ENCODE measurements around the gene RERE.
"Not testable (repeated sequence)": the region's sequence is repeated elsewhere in the genome, so short reads cannot be mapped to it uniquely, and the experiment has no call there.

Gene RERE

DNA sequence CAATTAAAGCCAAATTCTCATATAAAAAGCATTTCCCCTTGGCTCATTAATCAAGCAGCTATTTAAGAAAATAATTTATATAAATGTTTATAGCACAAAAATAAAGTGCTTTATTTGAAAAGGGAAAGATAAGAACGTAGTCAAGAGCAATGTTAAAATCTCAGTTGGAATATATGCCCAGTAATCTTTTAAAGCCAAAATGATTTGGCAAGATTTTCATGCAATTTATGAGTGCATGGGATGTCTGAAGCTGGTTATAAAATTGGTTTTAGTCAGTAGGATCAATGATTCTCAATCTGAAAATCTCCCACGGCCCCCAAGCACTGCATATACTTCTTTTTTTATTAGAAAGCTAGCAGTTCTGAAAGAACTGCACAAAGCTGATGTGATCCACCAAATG is 188.8 kb downstream of the RERE start:
- intact Hi-C loops (cut with DNase I), result no loop called here
- no peak for DNase-seq

DNA sequence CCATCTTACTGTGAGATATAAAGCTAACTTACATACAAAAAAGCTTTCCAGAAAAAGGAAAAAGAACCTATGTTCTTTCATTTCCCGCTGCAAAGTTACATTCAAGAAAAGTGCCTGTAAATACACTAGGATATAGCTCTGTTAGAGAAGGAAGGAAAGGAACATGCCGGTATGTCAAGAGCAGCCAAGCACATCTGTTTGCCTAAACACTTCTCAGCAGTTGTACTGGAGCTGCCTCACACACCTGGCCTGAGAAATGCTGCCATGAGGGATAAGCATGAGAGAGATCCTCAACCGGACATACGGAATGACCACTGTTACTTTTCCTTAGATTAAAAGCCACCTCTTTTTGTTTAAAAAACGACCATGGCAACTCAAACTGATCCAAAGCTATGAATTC is 189.7 kb downstream of the RERE start:
- no peak for DNase-seq
- intact Hi-C loops (cut with DNase I), result no loop called here

DNA sequence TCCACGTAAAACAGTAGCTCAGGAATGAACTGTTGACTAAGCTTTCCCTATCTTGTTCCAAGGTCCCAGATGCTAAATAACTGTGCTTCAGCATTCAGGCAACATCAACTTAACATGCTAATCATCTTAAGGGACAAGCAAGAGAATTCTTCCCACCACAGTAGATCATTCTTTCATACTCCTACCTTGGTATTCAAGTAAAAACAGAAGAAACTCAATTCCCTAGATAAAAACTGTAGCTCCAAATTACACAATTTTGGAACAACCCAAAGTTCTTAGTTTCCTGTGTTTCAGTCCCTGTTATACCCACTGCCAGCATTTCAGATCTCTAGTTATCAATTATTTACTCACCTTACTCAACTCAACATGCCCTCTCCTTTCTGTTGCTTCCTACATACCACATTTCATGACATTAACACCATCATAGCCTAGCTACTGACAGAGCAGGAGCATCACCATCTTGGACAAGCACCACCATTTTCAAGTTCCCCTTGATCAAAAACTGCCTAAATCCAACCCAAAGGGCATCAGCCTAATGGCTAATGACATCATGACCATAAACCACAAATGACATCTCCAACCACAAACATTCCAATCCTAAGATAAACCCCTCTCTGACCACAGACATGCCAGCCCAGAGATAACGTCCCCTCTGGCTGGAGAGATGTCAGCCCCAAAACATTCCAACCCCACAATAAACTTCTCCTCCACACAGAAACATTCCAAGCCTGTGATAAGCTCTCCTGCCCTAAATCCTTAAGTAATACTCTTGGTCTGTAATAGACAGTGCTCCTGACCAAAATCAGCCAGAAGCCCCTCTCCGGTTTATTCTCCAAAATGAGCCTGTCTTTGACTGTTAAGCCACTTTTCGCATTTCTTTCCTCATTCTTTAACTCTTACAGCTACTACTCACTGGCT is 191.2 kb downstream of the RERE start:
- no peak for DNase-seq
- intact Hi-C loops (cut with DNase I), result no loop called here

DNA sequence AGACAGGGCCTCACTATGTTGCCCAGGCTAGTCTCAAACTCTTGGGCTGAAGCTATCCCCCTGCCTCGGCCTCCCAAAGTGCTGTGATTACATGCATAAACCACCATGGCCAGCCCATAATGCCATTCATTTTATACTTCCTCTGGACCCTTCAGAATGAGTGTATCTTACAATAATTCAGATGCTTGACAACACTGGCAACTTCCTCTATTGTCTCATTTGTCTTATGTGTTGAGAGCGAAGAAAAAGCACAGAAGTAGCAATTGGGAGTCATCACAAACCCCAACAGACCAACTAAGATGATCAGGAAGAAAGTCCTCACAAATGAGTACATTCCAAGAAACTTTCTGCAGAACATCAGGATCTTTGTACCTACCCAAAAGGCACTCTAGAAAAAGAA is 191.9 kb downstream of the RERE start:
- intact Hi-C loops (cut with DNase I), result no loop called here
- no peak for DNase-seq

GRCh38 chr1:8623651-8624192 is 193.7 kb downstream of the RERE start:
- intact Hi-C loops (cut with DNase I); DNase-seq: not testable (repeated sequence)

DNA sequence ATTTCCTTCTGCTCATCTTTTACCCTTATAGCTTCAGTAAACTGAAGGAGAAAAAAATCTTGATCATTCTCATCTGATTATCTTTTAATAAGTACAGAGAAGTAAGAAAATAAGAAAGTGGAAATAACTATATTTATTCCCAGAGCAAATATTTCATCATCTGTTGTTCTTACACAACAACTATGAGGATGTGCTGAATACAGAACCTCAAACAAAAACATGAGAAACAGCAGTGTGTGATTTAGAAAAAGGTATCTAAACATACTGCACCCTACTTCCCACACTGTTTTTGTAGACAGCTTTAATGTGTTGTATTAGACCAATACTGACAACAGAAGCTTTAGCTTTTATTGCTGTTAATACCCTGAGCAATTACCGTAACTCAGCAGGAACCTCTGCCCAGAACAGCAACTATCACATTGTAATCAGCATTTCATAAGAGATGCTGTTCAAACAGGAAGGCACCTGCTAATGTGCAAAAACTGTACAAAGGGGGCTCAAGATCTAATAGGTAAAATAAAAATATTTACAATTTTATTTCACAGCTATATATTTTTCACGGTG is 195.6 kb downstream of the RERE start:
- intact Hi-C loops (cut with DNase I); DNase-seq: not testable (repeated sequence)

- DNase-seq; intact Hi-C loops (cut with DNase I): not testable (repeated sequence)
Observed at GRCh38 chr1:8621034-8621582, 196.3 kb downstream of the RERE start.

- DNase-seq; intact Hi-C loops (cut with DNase I): not testable (repeated sequence)
Observed at GRCh38 chr1:8619917-8620502, 197.4 kb downstream of the RERE start.

DNA sequence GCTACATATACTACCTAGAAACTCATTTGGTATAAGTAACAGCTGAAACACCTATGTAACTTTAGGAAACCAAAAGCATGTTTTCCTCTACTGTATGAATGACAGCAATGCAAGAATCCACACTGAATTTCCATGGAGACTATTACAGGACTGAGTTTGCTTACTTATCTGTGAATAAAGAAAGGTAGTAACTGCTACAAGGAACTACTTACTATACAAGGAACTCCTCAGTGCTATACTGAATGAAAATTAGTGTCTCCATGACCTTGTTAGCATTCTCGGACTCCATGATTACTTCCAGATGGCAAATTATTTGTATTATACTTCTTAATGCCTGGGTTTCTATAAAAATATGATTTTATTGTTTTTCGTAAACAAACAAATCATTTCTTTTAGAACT is 198.0 kb downstream of the RERE start:
- DNase-seq; intact Hi-C loops (cut with DNase I): not testable (repeated sequence)

GRCh38 chr1:8616791-8617190 is 200.6 kb downstream of the RERE start:
- DNase-seq; intact Hi-C loops (cut with DNase I): not testable (repeated sequence)

DNA sequence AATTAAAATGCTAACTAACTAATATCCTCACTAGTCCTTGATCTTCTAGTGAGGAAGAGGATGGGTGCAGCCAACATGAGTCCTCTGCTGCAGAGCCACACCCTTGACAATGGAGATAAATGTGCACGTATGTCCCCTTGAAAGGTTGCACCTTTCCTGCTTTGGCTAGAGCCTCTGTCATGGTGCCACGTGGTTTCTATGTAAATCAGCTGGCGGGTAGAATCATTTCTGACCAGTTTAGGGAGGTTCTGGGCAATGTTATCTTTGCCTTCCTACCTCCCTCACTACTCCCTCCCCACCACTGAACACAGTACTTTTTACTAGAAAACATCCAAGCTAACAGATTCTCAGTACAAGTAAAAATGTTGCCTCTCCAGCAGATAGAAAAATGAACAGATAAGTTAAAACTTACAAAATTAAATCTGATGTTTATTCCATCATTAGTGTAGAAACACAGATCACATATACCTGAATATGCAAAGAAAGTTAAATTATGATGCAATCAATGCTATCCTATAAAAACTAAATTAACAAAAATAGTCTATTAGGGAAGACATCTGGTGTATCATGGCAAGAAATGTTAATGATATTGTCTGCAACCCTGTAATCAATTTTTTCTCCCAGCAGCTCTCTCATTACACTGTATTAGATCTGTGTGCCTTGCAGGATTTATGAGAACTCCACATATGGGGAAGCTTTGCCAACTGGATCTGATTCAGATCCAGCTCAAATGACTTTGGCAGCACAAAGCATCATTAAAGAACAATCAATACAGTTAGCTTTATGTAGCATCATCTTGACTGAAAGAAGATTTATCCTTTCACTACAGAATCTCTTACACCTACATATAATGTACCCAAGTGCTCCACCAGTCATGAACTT is 205.6 kb downstream of the RERE start:
- DNase-seq; intact Hi-C loops (cut with DNase I): not testable (repeated sequence)

DNA sequence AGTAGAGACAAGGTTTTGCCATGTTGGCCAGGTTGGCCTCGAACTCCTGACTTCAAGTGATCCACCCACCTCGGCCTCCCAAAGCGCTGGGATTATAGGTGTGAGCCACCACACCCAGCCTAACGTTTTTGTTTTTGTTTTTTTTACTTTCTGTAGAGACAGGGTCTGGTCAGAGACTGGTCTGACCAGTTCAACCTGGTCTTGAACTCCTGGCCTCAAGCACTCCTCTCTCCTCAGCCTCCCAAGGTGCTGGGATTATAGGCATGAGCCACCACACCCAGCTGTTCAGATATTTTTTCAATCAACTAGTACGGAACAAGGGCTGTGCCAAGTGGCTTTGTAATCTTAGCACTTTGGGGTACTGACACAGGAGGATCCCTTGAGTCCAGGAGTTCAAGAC is 209.5 kb downstream of the RERE start:
- DNase-seq, result no peak
- intact Hi-C loops (cut with DNase I), result no loop called here

DNA sequence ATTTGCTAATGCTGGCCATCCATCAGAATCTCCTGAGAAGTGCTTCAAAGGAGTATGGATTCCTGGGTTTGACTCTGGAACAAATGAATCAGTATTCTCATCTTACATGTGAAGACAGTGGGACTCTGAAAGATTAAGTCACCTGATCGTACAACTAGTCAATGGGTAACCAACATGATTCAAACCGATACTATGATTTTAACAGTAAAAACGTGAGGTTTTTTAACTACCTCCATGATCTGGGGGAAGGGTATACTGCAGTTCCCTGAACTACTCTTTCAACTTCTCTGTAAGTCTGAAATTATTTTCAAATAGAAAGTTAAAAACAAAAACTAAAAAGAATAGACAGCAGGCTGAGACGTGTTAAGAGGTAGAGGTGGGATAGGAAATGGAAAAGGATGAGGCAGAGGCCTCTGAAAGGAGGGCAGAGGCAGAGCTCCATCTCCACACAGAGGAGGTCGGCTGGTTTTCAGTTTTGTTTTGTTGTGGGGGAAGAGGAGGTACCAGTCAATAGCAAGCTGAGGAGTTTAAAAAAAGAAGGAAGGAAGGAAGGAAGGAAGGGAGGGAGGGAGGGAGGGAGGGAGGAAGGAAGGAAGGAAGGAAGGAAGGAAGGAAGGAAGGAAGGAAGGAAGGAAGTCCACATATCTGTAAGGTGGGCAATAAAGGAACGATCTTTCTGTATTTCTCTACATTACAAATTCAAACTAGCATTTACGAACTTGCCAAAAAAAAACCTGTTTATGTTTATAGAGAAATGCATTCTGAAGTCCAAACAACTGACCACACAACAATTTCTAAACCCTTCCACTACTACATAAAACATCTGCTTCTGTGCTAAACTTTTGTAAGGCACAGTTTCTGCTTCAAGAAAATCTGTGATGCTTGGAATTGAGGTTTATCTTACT is 213.1 kb downstream of the RERE start:
- intact Hi-C loops (cut with DNase I), result no loop called here

GRCh38 chr1:8603220-8603616 is 214.2 kb downstream of the RERE start:
- DNase-seq, result no peak
- intact Hi-C loops (cut with DNase I), result no loop called here

More for the DNA sequence above, 213.1 kb downstream of the RERE start:
- DNase-seq, result no peak

GRCh38 chr1:8602471-8603219 is 214.8 kb downstream of the RERE start:
- intact Hi-C loops (cut with DNase I), result no loop called here
- DNase-seq, result no peak

GRCh38 chr1:8600336-8600735 is 217.1 kb downstream of the RERE start:
- DNase-seq, result no peak
- intact Hi-C loops (cut with DNase I), result no loop called here

DNA sequence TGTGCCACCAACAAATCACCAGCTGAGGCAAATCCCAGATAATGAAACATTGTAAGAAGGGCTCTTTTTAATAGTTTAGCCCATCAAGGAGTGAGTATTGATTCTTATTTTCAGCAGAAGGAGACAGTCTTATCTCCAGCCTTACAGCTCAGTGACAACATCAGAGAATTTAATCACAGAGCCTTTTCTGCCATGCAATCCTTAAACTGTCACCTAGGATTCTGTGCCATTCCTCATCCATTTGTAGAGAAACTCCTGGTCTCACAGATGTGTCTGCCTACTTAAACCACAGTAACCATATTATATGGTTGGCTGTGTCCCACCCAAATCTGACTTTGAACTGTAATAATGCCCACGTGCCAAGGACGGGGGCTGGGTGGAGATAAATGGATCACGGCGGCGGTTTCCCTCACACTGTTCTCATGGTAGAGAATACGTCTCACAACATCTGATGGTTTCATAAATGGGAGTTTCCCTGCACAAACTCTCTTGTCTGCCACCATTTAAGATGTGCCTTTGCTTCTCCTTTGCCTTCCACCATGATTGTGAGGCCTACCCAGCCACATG is 217.7 kb downstream of the RERE start:
- intact Hi-C loops (cut with DNase I), result no loop called here
- no peak for DNase-seq

DNA sequence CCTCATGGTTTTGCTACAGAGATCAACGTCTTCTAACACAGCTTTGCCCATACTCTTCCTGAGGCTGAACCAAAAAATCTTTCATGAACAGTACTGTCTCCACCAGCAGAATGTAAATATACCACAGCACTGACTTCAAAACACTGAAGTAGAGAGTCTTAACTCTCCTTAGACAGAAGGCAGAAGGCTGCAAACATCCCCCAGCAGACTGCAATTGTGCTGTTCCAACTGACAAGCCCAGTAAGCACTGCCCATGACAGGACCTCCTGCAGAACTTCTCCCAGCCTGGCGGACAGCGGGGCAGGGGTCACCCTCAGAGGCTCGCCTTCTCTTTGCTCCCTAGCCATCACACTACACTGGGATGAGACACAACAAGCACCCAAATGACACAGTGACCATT is 218.7 kb downstream of the RERE start:
- intact Hi-C loops (cut with DNase I), result no loop called here
- DNase-seq, result peak in 3 of 10 donors; percentile 19 to 80 (median 32)

Data from posterior cingulate gyrus (tissue), 11 donors.